HG02840 (cell line): ENCODE data around the gene F8.

ENCODE experiments used
- ATAC-seq: cut with Tn5 transposase; IDR thresholded peaks from one replicate; pipeline ENCODE4 v1.9.1; 2021; ENCODE audit warnings: mild to moderate bottlenecking, moderate library complexity, moderate number of reproducible peaks; ENCODE audit not compliant: unreplicated experiment, low FRiP score

F8 gene

GRCh38 chrX:155022585-155022984 lies at the start of gene F8:
Gene F8 (minus strand): TSS chrX:155022723. CDS start chrX:155022552, 171 bp downstream.
- no peak for ATAC-seq

DNA sequence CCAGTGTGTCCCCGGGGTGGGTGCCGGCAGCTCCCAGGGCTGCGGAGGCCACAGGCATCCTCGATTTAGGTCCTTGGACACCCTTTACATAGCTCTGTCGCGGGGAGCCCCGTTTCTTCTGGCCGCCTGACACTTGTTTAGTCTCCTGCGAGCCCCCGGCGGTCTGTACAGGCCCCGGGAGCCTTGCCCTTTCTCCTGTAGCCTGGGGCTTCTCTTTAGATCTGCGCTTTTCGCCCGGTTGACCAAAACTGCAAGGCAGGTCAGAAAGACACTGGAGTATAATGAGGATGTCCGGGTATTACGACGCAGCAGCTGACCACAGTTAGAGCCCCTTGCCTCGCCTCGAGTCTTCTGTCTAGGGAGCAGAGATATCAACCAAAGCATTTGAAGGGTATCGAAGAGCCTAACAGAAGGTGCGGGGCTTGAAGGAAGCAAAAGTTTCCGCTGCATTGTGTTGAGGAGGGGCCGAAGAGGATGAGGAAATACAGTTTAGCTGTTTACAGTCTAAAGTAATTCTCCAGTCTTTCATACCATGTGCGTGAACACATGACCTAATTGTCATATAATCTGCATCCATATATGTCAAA lies 49.3 kb upstream of the F8 start:
- ATAC-seq, result peak; percentile 19

DNA sequence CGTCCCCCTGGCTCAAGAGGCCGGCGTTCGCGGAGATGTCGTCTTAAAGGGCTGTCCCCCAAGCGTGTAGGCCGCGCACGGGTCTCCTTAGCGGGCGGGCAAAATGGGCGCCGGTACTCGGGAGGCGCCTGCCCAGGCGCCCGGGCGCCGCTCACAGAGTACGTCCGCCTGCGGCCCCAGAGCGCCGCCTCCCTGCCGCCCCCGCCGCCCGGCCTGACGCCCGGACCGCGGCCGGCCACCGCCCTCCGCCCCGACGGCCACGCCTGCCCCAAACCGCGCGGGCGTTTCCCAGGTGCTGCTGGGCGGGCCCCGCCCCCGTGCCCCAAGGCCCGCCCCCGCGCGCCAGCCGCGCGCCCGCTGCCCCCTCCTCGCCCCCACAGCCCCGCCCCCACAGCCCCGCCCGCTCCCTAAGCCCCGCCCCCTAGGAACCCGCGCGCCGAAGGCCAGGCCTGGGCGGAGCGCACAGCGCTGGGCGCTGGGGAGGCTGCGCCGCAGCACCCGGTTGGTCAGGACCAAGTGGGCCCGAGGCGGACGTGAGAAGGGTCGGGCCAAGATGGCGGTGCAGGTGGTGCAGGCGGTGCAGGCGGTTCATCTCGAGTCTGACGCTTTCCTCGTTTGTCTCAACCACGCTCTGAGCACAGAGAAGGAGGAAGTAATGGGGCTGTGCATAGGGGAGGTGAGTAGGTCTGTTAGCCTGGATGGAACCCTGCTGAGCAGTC lies 48.6 kb upstream of the F8 start, which contains the start of the genes BRCC3, CMC4 and MTCP1:
Gene BRCC3 (plus strand): TSS at position 534 of the 719 bp plus-strand sequence. CDS start 20 bp downstream, at position 554.
Gene CMC4 (minus strand): TSS at position 162 of the 719 bp plus-strand sequence. CDS start 7,113 bp downstream, outside the sequence.
Gene MTCP1 (minus strand): TSS at position 162 of the 719 bp plus-strand sequence. CDS start 5,126 bp downstream, outside the sequence.
- peak; percentile 85 for ATAC-seq

- ATAC-seq, result peak; percentile 31
Measured at GRCh38 chrX:155070663-155070974, 48.1 kb upstream of the F8 start.

- no peak for ATAC-seq
Measured at GRCh38 chrX:155070038-155070437, 47.5 kb upstream of the F8 start.

DNA sequence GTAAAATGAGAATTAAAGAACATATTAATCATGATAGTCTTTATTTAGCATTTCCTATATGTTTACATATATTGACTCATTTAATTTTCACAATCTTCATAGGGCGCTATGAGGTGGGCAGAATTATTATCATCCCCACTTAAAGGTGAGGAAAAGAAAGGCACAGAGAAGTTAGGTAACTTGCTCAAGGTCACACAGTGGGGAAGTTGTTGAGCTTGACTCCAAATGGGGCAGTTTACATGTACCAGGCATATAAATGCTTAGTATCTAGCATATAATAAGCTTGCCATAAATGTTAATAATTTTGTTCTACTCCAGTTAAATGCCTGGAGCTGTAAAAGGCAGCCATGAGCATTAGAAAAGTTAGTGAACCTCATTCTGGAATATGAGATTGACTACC lies 46.9 kb upstream of the F8 start:
- ATAC-seq, result no peak

DNA sequence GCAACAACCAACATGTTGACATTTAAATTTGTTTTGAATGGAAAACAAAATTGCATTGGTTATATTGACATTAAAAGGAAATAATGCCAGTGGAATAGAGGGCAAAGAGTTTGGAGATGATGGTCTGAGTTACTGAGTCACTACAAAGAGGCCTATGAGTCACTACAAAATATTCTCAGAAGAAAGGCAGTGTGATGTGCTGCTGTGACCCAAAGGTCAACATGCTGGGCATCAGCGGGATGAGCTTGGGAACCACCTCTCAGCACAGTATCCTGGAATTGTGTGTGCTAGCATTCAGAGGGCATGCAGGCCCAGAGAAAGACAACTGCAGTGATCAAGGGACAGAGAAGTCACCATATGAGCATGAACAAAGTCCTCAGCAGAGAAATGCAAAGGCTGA lies 45.6 kb upstream of the F8 start:
- no peak for ATAC-seq

DNA sequence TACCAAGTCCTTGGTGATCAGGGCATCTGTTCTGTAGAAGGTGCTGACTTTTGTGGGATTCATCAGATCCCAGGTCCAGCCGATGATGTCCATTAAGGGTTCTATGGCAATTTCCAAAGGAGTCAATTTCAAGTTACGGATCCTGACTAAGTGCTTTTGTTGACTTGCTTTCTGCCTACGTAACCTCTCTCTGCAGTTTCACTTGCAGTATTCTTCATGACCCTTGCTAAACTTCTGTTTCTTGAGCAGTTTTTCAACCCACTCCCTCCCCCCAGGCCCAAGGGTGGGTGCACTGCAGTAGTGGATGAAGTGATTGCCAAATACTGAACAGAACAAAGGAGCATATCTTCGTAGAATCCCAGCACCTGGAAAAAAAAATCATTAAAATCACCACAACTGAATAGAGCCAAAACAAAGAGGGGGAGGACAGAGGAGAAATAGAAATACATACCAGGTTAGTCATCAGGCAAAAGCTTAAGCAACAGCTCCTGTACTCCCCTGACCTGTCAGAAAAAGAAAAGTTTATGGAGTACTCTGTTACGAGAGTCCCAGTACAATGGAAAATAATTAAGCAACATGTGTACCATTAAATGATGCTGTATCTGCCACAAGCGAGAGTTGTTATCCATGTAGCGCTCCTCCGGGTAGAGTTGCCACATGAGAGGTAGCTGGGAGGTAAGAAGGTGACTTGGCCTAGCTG lies 42.7 kb upstream of the F8 start:
- ATAC-seq, result no peak

- no peak for ATAC-seq
Measured at GRCh38 chrX:155061760-155062159, 39.2 kb upstream of the F8 start.

DNA sequence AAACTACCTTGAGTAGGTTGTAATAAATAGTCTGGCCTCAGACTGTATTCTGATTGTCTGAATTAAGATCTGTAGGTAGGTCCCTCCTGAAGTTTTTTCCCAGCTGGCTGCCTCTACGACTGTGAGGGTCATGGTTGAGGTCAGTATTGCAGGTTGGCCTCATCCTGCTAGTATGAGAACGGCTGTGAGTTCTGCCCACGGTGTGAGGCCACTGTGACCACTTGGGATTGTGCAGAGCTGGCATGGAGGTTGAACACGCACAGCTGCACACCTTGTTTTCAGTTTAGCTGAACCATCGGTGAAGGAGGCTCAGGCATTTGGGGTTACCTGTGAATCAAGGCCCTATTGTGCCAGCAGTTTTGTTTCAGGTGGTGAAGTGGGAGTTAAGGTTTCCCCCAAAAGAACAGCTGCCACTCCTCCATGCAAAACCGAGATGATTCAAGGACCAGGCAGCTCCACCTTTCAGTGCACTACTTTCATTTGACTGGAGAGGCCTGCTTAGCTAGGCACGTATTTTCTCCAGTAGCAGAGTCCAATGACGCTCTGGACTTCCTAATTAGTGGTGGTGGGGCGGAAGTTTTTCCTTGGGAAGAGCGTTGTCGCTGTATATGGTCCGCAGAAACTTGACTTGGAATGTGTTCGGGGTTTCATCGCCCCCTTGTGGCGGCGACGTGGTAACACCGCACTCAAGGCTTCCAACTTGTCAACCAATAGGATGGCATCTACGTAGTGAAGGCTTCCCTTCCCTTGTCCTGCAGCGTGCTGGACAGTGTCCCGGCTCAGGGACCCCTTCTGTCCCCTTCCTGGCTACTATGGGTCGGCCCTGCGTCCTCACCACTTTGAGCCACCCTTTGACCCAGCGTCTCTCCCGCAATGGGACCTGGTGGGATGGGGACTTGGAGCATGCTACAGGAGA lies 34.6 kb upstream of the F8 start:
- peak; percentile 79 for ATAC-seq

- ATAC-seq, result no peak
Measured at GRCh38 chrX:155056471-155056870, 33.9 kb upstream of the F8 start.

- no peak for ATAC-seq
Measured at GRCh38 chrX:155055494-155055893, 33.0 kb upstream of the F8 start.

GRCh38 chrX:155054255-155054654 lies 31.7 kb upstream of the F8 start:
- no peak for ATAC-seq

- ATAC-seq, result no peak
Measured at GRCh38 chrX:155053656-155054055, 31.1 kb upstream of the F8 start.

DNA sequence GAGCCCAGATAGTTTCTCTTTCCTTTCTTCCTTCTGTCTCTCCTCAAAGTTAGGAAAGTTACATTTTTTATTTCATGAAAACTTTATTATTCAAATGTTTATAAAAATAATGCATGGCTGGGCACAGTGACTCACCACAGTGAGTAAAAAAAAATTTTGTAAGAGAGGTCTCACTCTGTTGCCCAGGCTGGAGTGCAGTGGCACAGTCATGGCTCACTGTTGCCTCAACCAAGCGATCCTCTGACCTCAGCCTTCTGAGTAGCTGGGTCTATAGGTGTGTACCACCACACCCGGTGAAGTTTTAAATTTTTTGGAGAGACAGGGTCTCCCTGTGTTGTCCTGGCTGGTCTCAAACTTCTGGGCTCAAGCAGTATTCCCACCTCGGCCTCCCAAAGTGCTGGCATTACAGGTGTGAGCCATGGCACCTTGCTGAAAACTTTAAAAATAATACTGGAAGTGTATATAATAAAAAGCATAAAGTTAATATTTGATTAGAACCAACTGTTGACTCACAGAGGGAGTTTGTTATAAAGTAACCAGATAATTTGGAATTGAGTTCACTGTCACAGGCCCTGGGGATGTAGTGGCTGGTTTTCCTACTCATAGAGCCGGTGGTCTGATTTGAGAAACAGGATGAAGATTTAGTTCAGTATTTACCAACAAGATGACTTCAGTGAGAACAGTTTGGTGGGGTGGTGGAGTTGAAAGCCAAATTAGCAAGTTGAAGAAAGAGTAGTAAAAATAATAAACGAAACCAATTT lies 30.4 kb upstream of the F8 start:
- no peak for ATAC-seq

- ATAC-seq, result no peak
Measured at GRCh38 chrX:155048977-155049619, 26.6 kb upstream of the F8 start.

DNA sequence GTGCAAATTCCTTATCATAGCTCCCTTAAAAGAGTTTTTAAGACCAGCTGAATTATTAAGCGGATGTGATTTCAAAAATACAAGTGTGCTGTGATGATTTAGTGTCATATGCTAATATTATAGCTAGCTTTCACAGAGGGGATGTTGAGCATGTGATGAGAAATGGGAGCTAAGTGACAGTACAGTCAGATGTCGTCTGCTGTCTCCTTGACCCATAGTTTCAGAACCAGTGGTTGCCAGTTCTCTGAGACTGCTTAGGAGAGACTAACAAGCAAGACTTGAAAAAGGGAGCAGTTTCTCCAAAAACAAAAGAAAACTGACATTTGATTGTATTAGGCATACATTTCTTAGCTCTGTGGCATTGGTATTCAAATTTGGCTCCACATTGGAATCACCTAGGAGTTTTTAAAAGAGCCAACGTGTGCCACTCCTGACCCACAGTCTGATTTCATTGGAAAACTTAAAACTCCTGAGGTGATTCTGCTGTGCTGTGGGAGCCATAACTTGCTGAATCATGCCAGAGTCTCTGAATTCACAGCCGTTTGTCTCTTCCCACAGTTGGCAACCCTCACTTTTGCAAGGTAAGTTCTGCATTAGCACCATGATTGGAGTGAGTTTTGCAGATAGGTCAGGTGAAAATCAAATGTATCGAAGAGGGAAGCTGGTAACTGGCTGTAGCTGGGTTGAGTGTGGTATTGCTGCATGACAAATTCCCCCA lies 24.4 kb upstream of the F8 start:
- ATAC-seq, result no peak

DNA sequence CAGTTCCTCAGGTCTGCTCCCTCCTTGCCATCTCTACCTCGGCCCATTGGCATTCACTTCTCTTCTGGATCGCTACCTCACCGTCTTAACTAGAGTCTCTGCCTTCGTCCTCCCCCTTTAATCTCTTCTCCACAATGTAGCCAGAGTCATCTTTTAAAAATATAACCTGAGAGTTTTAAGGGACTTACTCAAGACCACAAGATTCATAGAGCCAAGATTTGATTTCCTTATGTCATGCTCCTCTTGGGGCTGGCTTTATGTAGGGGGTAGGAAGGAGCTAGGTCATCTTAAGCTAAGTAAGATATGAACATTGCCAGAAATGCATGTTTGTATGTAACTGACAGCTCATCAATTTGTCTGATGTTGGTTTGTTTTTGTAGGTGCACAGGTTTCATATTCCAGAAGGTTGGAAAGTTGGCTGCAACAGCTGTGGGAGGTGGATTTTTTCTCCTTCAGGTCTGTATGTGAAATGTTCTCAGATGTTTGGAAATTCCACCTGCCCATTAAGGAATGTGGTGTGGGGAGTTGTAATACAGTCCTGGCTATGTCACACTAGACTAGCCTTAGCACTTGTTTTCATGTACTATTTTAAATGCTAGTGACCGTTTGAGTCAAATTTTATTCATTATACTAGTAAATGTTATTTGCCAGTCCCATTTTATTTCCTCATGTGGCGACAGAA lies 23.7 kb upstream of the F8 start:
- no peak for ATAC-seq
